ENCODE measurements around the gene SMIM13.
"Not testable (repeated sequence)": the region's sequence is repeated elsewhere in the genome, so short reads cannot be mapped to it uniquely, and the experiment has no call there.

Gene SMIM13

GRCh38 chr6:11065436-11066202 is 28.0 kb upstream of the SMIM13 start:
- DNase-seq (ENCODE audit: low spot score in 2 of 2), result no peak
- Histone ChIP-seq H3K27me3 (ENCODE audit: low read depth) (no peaks in the 10 kb centered on the region), H3K36me3 (replicated peaks) (no peaks in the 10 kb centered on the region), H3K4me1 (peaks cover 3% of the 10 kb centered on the region; the same call in 1 of the 2 replicates), H3K9me3 (no peaks in the 10 kb centered on the region), H3K4me3 (no peak overlapping the region)
- in situ Hi-C loops (cut with MboI; ENCODE audit: low sequenced_read_pairs), result loop anchor here (5.0 to 25.0 kb wide), 2 partner anchors 108 to 578 kb away; no protein-coding TSS in a partner anchor

- Histone ChIP-seq H3K9me3 (no peaks in the 10 kb centered on the region), H3K4me1 (peaks cover 3% of the 10 kb centered on the region; the same call in 1 of the 2 replicates), H3K36me3 (replicated peaks) (no peaks in the 10 kb centered on the region), H3K27me3 (ENCODE audit: low read depth) (no peaks in the 10 kb centered on the region), H3K4me3 (no peak overlapping the region)
- in situ Hi-C loops (cut with MboI; ENCODE audit: low sequenced_read_pairs), result loop anchor here (5.0 to 25.0 kb wide), 2 partner anchors 109 to 579 kb away; no protein-coding TSS in a partner anchor
- DNase-seq (ENCODE audit: low spot score in 2 of 2), result no peak
Observed at GRCh38 chr6:11066505-11067347, 26.9 kb upstream of the SMIM13 start.

GRCh38 chr6:11067348-11067747 is 26.3 kb upstream of the SMIM13 start:
- in situ Hi-C loops (cut with MboI; ENCODE audit: low sequenced_read_pairs), result loop anchor here (5.0 to 25.0 kb wide), 2 partner anchors 110 to 580 kb away; no protein-coding TSS in a partner anchor
- H3K36me3 ChIP-seq (replicated peaks), result no peaks in the 10 kb centered on the region
- no peak overlapping the region for H3K4me3 ChIP-seq
- H3K9me3 ChIP-seq, result no peaks in the 10 kb centered on the region
- no peaks in the 10 kb centered on the region for H3K27me3 ChIP-seq (ENCODE audit: low read depth)
- peaks cover 3% of the 10 kb centered on the region; the same call in 1 of the 2 replicates for H3K4me1 ChIP-seq
- no peak for DNase-seq (ENCODE audit: low spot score in 2 of 2)

- in situ Hi-C loops (cut with MboI; ENCODE audit: low sequenced_read_pairs), result loop anchor here (5.0 to 25.0 kb wide), 2 partner anchors 112 to 582 kb away; no protein-coding TSS in a partner anchor
- Histone ChIP-seq H3K27me3 (ENCODE audit: low read depth) (no peaks in the 10 kb centered on the region), H3K4me1 (peaks cover 3% of the 10 kb centered on the region; the same call in 1 of the 2 replicates), H3K9me3 (no peaks in the 10 kb centered on the region), H3K4me3 (no peak overlapping the region), H3K36me3 (replicated peaks) (no peaks in the 10 kb centered on the region)
- no peak for DNase-seq (ENCODE audit: low spot score in 2 of 2)
Observed at GRCh38 chr6:11069760-11070159, 23.9 kb upstream of the SMIM13 start.

- no peaks in the 10 kb centered on the region for H3K4me1 ChIP-seq
- no peaks in the 10 kb centered on the region for H3K36me3 ChIP-seq (replicated peaks)
- H3K9me3 ChIP-seq, result no peaks in the 10 kb centered on the region
- no peak overlapping the region for H3K4me3 ChIP-seq
- in situ Hi-C loops (cut with MboI; ENCODE audit: low sequenced_read_pairs), result loop anchor here (25.0 kb wide), 1 partner anchor 585 kb away; no protein-coding TSS in a partner anchor
- DNase-seq (ENCODE audit: low spot score in 2 of 2), result no peak
- no peaks in the 10 kb centered on the region for H3K27me3 ChIP-seq (ENCODE audit: low read depth)
Observed at GRCh38 chr6:11072101-11072500, 21.5 kb upstream of the SMIM13 start.

GRCh38 chr6:11076540-11076939 is 17.1 kb upstream of the SMIM13 start:
- no peak for DNase-seq (ENCODE audit: low spot score in 2 of 2)
- H3K4me1 ChIP-seq, result no peaks in the 10 kb centered on the region
- in situ Hi-C loops (cut with MboI; ENCODE audit: low sequenced_read_pairs), result no loop called here
- H3K9me3 ChIP-seq, result no peaks in the 10 kb centered on the region
- no peaks in the 10 kb centered on the region for H3K36me3 ChIP-seq (replicated peaks)
- no peak overlapping the region for H3K4me3 ChIP-seq
- no peaks in the 10 kb centered on the region for H3K27me3 ChIP-seq (ENCODE audit: low read depth)

- Histone ChIP-seq H3K36me3 (replicated peaks) (no peaks in the 10 kb centered on the region), H3K27me3 (ENCODE audit: low read depth) (no peaks in the 10 kb centered on the region), H3K4me1 (no peaks in the 10 kb centered on the region), H3K9me3 (no peaks in the 10 kb centered on the region), H3K4me3 (no peak overlapping the region)
- no peak for DNase-seq (ENCODE audit: low spot score in 2 of 2)
- in situ Hi-C loops (cut with MboI; ENCODE audit: low sequenced_read_pairs), result no loop called here
Observed at GRCh38 chr6:11078266-11078665, 15.4 kb upstream of the SMIM13 start.

- Histone ChIP-seq H3K4me3 (no peak overlapping the region), H3K4me1 (no peaks in the 10 kb centered on the region), H3K9me3 (no peaks in the 10 kb centered on the region), H3K27me3 (ENCODE audit: low read depth) (no peaks in the 10 kb centered on the region), H3K36me3 (replicated peaks) (no peaks in the 10 kb centered on the region)
- no peak for DNase-seq (ENCODE audit: low spot score in 2 of 2)
- in situ Hi-C loops (cut with MboI; ENCODE audit: low sequenced_read_pairs), result no loop called here
Observed at GRCh38 chr6:11080296-11080695, 13.3 kb upstream of the SMIM13 start.

- DNase-seq (ENCODE audit: low spot score in 2 of 2), result no peak
- no peaks in the 10 kb centered on the region for H3K4me1 ChIP-seq
- in situ Hi-C loops (cut with MboI; ENCODE audit: low sequenced_read_pairs), result no loop called here
- no peaks in the 10 kb centered on the region for H3K27me3 ChIP-seq (ENCODE audit: low read depth)
- no peaks in the 10 kb centered on the region for H3K36me3 ChIP-seq (replicated peaks)
- no peak overlapping the region for H3K4me3 ChIP-seq
- H3K9me3 ChIP-seq, result no peaks in the 10 kb centered on the region
Observed at GRCh38 chr6:11083491-11083890, 10.1 kb upstream of the SMIM13 start.

GRCh38 chr6:11083956-11084355 is 9.7 kb upstream of the SMIM13 start:
- H3K4me1 ChIP-seq, result no peaks in the 10 kb centered on the region
- H3K9me3 ChIP-seq, result no peaks in the 10 kb centered on the region
- H3K36me3 ChIP-seq (replicated peaks), result no peaks in the 10 kb centered on the region
- in situ Hi-C loops (cut with MboI; ENCODE audit: low sequenced_read_pairs), result no loop called here
- H3K27me3 ChIP-seq (ENCODE audit: low read depth), result no peaks in the 10 kb centered on the region
- no peak for DNase-seq (ENCODE audit: low spot score in 2 of 2)
- H3K4me3 ChIP-seq, result no peak overlapping the region

GRCh38 chr6:11085758-11086435 is 7.7 kb upstream of the SMIM13 start:
- no peak overlapping the region for H3K4me3 ChIP-seq
- H3K9me3 ChIP-seq, result no peaks in the 10 kb centered on the region
- H3K27me3 ChIP-seq (ENCODE audit: low read depth), result no peaks in the 10 kb centered on the region
- H3K36me3 ChIP-seq (replicated peaks), result no peaks in the 10 kb centered on the region
- no peaks in the 10 kb centered on the region for H3K4me1 ChIP-seq
- in situ Hi-C loops (cut with MboI; ENCODE audit: low sequenced_read_pairs), result no loop called here
- DNase-seq (ENCODE audit: low spot score in 2 of 2), result no peak

GRCh38 chr6:11087141-11087812 is 6.4 kb upstream of the SMIM13 start:
- H3K4me3 ChIP-seq, result not testable (repeated sequence)

GRCh38 chr6:11089695-11090094 is 3.9 kb upstream of the SMIM13 start:
- H3K9me3 ChIP-seq, result no peaks in the 10 kb centered on the region
- no peaks in the 10 kb centered on the region for H3K36me3 ChIP-seq (replicated peaks)
- H3K27me3 ChIP-seq (ENCODE audit: low read depth), result no peaks in the 10 kb centered on the region
- DNase-seq (ENCODE audit: low spot score in 2 of 2), result no peak
- in situ Hi-C loops (cut with MboI; ENCODE audit: low sequenced_read_pairs), result no loop called here
- no peak overlapping the region for H3K4me3 ChIP-seq
- peaks cover 4% of the 10 kb centered on the region for H3K4me1 ChIP-seq

More at GRCh38 chr6:11087141-11087812, 6.4 kb upstream of the SMIM13 start:
- H3K27me3 ChIP-seq (ENCODE audit: low read depth); H3K4me1 ChIP-seq; DNase-seq (ENCODE audit: low spot score in 2 of 2); in situ Hi-C loops (cut with MboI; ENCODE audit: low sequenced_read_pairs); H3K36me3 ChIP-seq (replicated peaks); H3K9me3 ChIP-seq: not testable (repeated sequence)
